PC-3 (cell line): ENCODE measurements around the gene GGACT.

ENCODE experiments used
- CTCF ChIP-seq: fragments of 300-600 bp; sonication (generic); conservative IDR thresholded peaks from 2 replicates; pipeline ENCODE4 v1.5.1; 2017; ENCODE audit warnings: antibody characterized with exemption, low read depth, mild to moderate bottlenecking, low read length
- EZH2 ChIP-seq: fragments of 300-600 bp; sonication (generic); IDR thresholded peaks from one replicate; pipeline ENCODE4 v1.6.1; 2017; ENCODE audit warnings: antibody characterized with exemption, mild to moderate bottlenecking, low read length; ENCODE audit not compliant: unreplicated experiment
- EZH2phosphoT487 ChIP-seq: fragments of 300-600 bp; sonication (generic); IDR thresholded peaks from 2 replicates; pipeline ENCODE4 v1.6.1; 2018; ENCODE audit warnings: mild to moderate bottlenecking, antibody characterized with exemption, low read length, borderline replicate concordance

- no peak for TF ChIP-seq CTCF
- no peak for TF ChIP-seq EZH2phosphoT487
- no peak for TF ChIP-seq EZH2
These were observed 5.7 kb upstream of the GGACT start for GRCh38 chr13:100594255-100594654.
